Measurements from ENCODE around the gene PTPRF.

The PTPRF gene

GRCh38 chr1:43650310-43651085 lies 119.8 kb downstream of the PTPRF start:
- DNase-seq (ENCODE audit: low spot score): peak; percentile 95
- peak overlapping the region; percentile 85 to 100 for H3K27ac ChIP-seq
- no peak for TF ChIP-seq CTCF (IDR thresholded peaks at IDR 0.05)
- H3K4me3 ChIP-seq: peak overlapping the region; percentile 92

- peak overlapping the region; percentile 92 for H3K4me3 ChIP-seq
- DNase-seq (ENCODE audit: low spot score): no peak
- no peak for TF ChIP-seq CTCF (IDR thresholded peaks at IDR 0.05)
- no peak overlapping the region for H3K27ac ChIP-seq
These were observed 120.5 kb downstream of the PTPRF start for GRCh38 chr1:43651188-43651587.

GRCh38 chr1:43651902-43652301 lies 121.2 kb downstream of the PTPRF start:
- no peak for TF ChIP-seq CTCF (IDR thresholded peaks at IDR 0.05)
- Histone ChIP-seq H3K27ac (no peak overlapping the region), H3K4me3 (no peak overlapping the region)
- no peak for DNase-seq (ENCODE audit: low spot score)

GRCh38 chr1:43653339-43653738 lies 122.7 kb downstream of the PTPRF start:
- TF ChIP-seq CTCF (IDR thresholded peaks at IDR 0.05): no peak
- DNase-seq (ENCODE audit: low spot score): no peak
- no peak overlapping the region for H3K4me3 ChIP-seq
- no peak overlapping the region for H3K27ac ChIP-seq

GRCh38 chr1:43653893-43654292 lies 123.2 kb downstream of the PTPRF start:
- no peak for TF ChIP-seq CTCF (IDR thresholded peaks at IDR 0.05)
- no peak overlapping the region for H3K27ac ChIP-seq
- no peak overlapping the region for H3K4me3 ChIP-seq
- DNase-seq (ENCODE audit: low spot score): no peak

GRCh38 chr1:43655953-43656352 lies 125.3 kb downstream of the PTPRF start:
- no peak overlapping the region for H3K4me3 ChIP-seq
- no peak for TF ChIP-seq CTCF (IDR thresholded peaks at IDR 0.05)
- H3K27ac ChIP-seq: no peak overlapping the region
- DNase-seq (ENCODE audit: low spot score): no peak

All from coronary artery (tissue), 2 donors.